ENCODE measurements around the gene COPS2. TPM values are rescaled to one million over a fixed set of nuclear protein-coding genes. Genes with fewer than 3 reads are reported as not detected.
A peak's percentile ranks its signal among the peaks of the same experiment; 100 is the strongest.
"Not testable (repeated sequence)": the region's sequence is repeated elsewhere in the genome, so short reads cannot be mapped to it uniquely, and the experiment has no call there.

Gene COPS2
- total RNA-seq, 2 donors from 2014 or later = 47.7 to 69.6 TPM

DNA sequence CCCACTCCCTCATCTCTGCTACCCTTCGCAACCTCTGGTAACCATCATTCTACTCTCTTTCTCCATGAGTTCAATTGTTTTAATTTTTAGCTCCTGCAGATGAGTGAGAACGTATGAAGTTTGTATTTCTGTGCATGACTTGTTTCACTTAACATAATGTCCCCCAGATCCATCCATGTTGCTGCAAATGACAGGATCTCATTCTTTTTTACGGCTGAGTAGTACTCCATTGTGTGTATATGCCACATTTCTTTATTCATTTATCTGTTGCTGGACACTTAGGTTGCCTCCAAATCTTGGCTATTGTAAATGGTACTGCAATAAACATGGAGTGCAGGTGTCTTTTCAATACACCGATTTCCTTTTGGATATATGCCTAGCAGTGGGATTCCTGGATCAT lies 26.7 kb upstream of the COPS2 start:
- H3K36me3 ChIP-seq = no peaks in the 10 kb centered on the region
- H3K27me3 ChIP-seq = no peaks in the 10 kb centered on the region
- H3K9me3 ChIP-seq = no peaks in the 10 kb centered on the region
- TF ChIP-seq, protein P1, sequence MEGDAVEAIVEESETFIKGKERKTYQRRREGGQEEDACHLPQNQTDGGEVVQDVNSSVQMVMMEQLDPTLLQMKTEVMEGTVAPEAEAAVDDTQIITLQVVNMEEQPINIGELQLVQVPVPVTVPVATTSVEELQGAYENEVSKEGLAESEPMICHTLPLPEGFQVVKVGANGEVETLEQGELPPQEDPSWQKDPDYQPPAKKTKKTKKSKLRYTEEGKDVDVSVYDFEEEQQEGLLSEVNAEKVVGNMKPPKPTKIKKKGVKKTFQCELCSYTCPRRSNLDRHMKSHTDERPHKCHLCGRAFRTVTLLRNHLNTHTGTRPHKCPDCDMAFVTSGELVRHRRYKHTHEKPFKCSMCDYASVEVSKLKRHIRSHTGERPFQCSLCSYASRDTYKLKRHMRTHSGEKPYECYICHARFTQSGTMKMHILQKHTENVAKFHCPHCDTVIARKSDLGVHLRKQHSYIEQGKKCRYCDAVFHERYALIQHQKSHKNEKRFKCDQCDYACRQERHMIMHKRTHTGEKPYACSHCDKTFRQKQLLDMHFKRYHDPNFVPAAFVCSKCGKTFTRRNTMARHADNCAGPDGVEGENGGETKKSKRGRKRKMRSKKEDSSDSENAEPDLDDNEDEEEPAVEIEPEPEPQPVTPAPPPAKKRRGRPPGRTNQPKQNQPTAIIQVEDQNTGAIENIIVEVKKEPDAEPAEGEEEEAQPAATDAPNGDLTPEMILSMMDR (IDR thresholded peaks at IDR 0.05) = no peak
- no peak overlapping the region for H3K9ac ChIP-seq (ENCODE audit: low read depth in 2 of 2, low read length in 2 of 2)
- no peak for DNase-seq
- no peak overlapping the region for H3K4me3 ChIP-seq
- H3K27ac ChIP-seq = no peak overlapping the region
- no peaks in the 10 kb centered on the region for H3K4me1 ChIP-seq
- intact Hi-C loops (cut with DNase I) = no loop called here

- H3K9ac ChIP-seq (ENCODE audit: low read depth in 2 of 2, low read length in 2 of 2) = no peak overlapping the region
- intact Hi-C loops (cut with DNase I) = no loop called here
- no peaks in the 10 kb centered on the region for H3K4me1 ChIP-seq
- H3K36me3 ChIP-seq = no peaks in the 10 kb centered on the region
- TF ChIP-seq, protein P1 (IDR thresholded peaks at IDR 0.05) = no peak
- H3K27ac ChIP-seq = no peak overlapping the region
- no peaks in the 10 kb centered on the region for H3K9me3 ChIP-seq
- no peaks in the 10 kb centered on the region for H3K27me3 ChIP-seq
- H3K4me3 ChIP-seq = no peak overlapping the region
- DNase-seq = no peak
Observed at GRCh38 chr15:49179433-49180190, 24.2 kb upstream of the COPS2 start.

- Histone ChIP-seq H3K9me3 (no peaks in the 10 kb centered on the region), H3K36me3 (no peaks in the 10 kb centered on the region), H3K4me1 (no peaks in the 10 kb centered on the region), H3K4me3 (no peak overlapping the region), H3K27me3 (no peaks in the 10 kb centered on the region), H3K27ac (no peak overlapping the region), H3K9ac (ENCODE audit: low read depth in 2 of 2, low read length in 2 of 2) (no peak overlapping the region)
- TF ChIP-seq, protein P1 (IDR thresholded peaks at IDR 0.05) = no peak
- DNase-seq = no peak
- intact Hi-C loops (cut with DNase I) = no loop called here
Observed at GRCh38 chr15:49178497-49178896, 23.1 kb upstream of the COPS2 start.

GRCh38 chr15:49175582-49176397 lies 20.4 kb upstream of the COPS2 start:
- intact Hi-C loops (cut with DNase I); H3K27me3 ChIP-seq: not testable (repeated sequence)

GRCh38 chr15:49174902-49175301 lies 19.5 kb upstream of the COPS2 start:
- TF ChIP-seq, protein P1 (IDR thresholded peaks at IDR 0.05) = no peak
- Histone ChIP-seq H3K9me3 (no peaks in the 10 kb centered on the region), H3K9ac (ENCODE audit: low read depth in 2 of 2, low read length in 2 of 2) (no peak overlapping the region), H3K4me1 (no peaks in the 10 kb centered on the region), H3K4me3 (no peak overlapping the region), H3K27me3 (no peaks in the 10 kb centered on the region), H3K27ac (no peak overlapping the region), H3K36me3 (no peaks in the 10 kb centered on the region)
- intact Hi-C loops (cut with DNase I) = no loop called here
- DNase-seq = no peak

More at GRCh38 chr15:49175582-49176397, 20.4 kb upstream of the COPS2 start:
- H3K4me3 ChIP-seq; H3K4me1 ChIP-seq; H3K36me3 ChIP-seq; H3K9me3 ChIP-seq; H3K9ac ChIP-seq (ENCODE audit: low read depth in 2 of 2, low read length in 2 of 2); H3K27ac ChIP-seq: not testable (repeated sequence)
- peak; percentile 36 for DNase-seq

GRCh38 chr15:49171790-49172189 lies 16.4 kb upstream of the COPS2 start:
- DNase-seq = no peak
- TF ChIP-seq, protein P1 (IDR thresholded peaks at IDR 0.05) = no peak
- no peaks in the 10 kb centered on the region for H3K27me3 ChIP-seq
- H3K4me3 ChIP-seq = no peak overlapping the region
- H3K4me1 ChIP-seq = no peaks in the 10 kb centered on the region
- intact Hi-C loops (cut with DNase I) = no loop called here
- H3K27ac ChIP-seq = no peak overlapping the region
- H3K9me3 ChIP-seq = no peaks in the 10 kb centered on the region
- H3K9ac ChIP-seq (ENCODE audit: low read depth in 2 of 2, low read length in 2 of 2) = no peak overlapping the region
- H3K36me3 ChIP-seq = no peaks in the 10 kb centered on the region
